Hepatocyte (in vitro differentiated cells): Measurements from ENCODE around the gene PKD2L2. TPM values are rescaled to one million over a fixed set of nuclear protein-coding genes. Genes with fewer than 3 reads are reported as not detected.
"Not testable (repeated sequence)": the region's sequence is repeated elsewhere in the genome, so short reads cannot be mapped to it uniquely, and the experiment has no call there.

Experiments used
- DNase-seq: peaks from one replicate; pipeline ENCODE4 v3.0.0-alpha.2; 2016; ENCODE audit warnings: low spot score
- H2AFZ ChIP-seq: fragments of 200-600 bp; sonication (generic); 2 replicates; pipeline ENCODE4 v1.6.0; 2016; ENCODE audit warnings: antibody characterized with exemption, mild to moderate bottlenecking
- H3K27ac ChIP-seq: fragments of 200-600 bp; sonication (generic); 2 replicates; pipeline ENCODE4 v1.5.1; 2016; ENCODE audit warnings: mild to moderate bottlenecking
- H3K27me3 ChIP-seq: fragments of 200-600 bp; sonication (generic); 2 replicates; pipeline ENCODE4 v1.6.1; 2016
- H3K36me3 ChIP-seq: fragments of 200-600 bp; sonication (generic); replicated peaks from 2 replicates; pipeline ENCODE4 v1.5.1; 2016; ENCODE audit warnings: low read depth; ENCODE audit not compliant: insufficient read depth
- H3K4me1 ChIP-seq: fragments of 200-600 bp; sonication (generic); 2 replicates; pipeline ENCODE4 v1.5.1; 2016; ENCODE audit warnings: mild to moderate bottlenecking, moderate library complexity; ENCODE audit not compliant: insufficient read depth
- H3K4me2 ChIP-seq: fragments of 200-600 bp; sonication (generic); 2 replicates; pipeline ENCODE4 v1.6.0; 2016
- H3K4me3 ChIP-seq: fragments of 200-600 bp; sonication (generic); 2 replicates; pipeline ENCODE4 v1.5.1; 2016; ENCODE audit warnings: mild to moderate bottlenecking
- H3K79me2 ChIP-seq: fragments of 200-600 bp; sonication (generic); 2 replicates; pipeline ENCODE4 v1.6.0; 2017; ENCODE audit warnings: mild to moderate bottlenecking
- H3K9me2 ChIP-seq: fragments of 200-600 bp; sonication (generic); replicated peaks from 2 replicates; pipeline ENCODE4 v1.6.0; 2017; ENCODE audit warnings: mild to moderate bottlenecking; ENCODE audit not compliant: insufficient read depth
- H3K9me3 ChIP-seq: fragments of 200-600 bp; sonication (generic); 2 replicates; pipeline ENCODE4 v1.5.1; 2016; ENCODE audit warnings: low read depth, mild to moderate bottlenecking
- H4K20me1 ChIP-seq: fragments of 200-600 bp; sonication (generic); 2 replicates; pipeline ENCODE4 v1.6.0; 2016; ENCODE audit warnings: mild to moderate bottlenecking; ENCODE audit not compliant: insufficient read depth, poor library complexity, severe bottlenecking
- EZH2 ChIP-seq: fragments of 200-600 bp; sonication (generic); IDR thresholded peaks from 2 replicates; pipeline ENCODE4 v1.6.1; 2016; ENCODE audit warnings: antibody characterized with exemption, mild to moderate bottlenecking, borderline replicate concordance
- EZH2phosphoT487 ChIP-seq: fragments of 200-600 bp; sonication (generic); IDR thresholded peaks from one replicate; pipeline ENCODE4 v1.6.1; 2018; ENCODE audit warnings: antibody characterized with exemption, mild to moderate bottlenecking, low read depth, moderate library complexity; ENCODE audit not compliant: unreplicated experiment, severe bottlenecking
- WGBS: methylation state at CpG from one replicate; pipeline ENCODE4 v1.1.6; 2016; ENCODE audit warnings: low lambda C conversion rate; ENCODE audit errors: missing lambda C conversion rate; 5-methylcytosine and 5-hydroxymethylcytosine counted together
- polyA plus RNA-seq: library from polyadenylated mRNA; unstranded; fragments of >200 nt; fragmentation: Nextera tagmentation; extraction: Ambion mirVana; gene quantifications from 2 replicates; pipeline ENCODE4 v1.2.1, GENCODE V29; 2016
- total RNA-seq: library from RNA; depleted of rRNA; stranded (reverse); fragments of >200 nt; gene quantifications from 2 replicates; pipeline ENCODE4 v1.2.3, GENCODE V29; 2014
- TF ChIP-seq, protein P1 (sequence below): fragments of 200-600 bp; sonication (generic); IDR thresholded peaks from 2 replicates; pipeline ENCODE4 v1.5.1; 2016; ENCODE audit warnings: antibody characterized with exemption, mild to moderate bottlenecking; ENCODE audit not compliant: poor library complexity

Gene PKD2L2
- total and polyA plus RNA-seq, 2 experiments from 2014 or later: 0.11 TPM; not detected in 1

DNA sequence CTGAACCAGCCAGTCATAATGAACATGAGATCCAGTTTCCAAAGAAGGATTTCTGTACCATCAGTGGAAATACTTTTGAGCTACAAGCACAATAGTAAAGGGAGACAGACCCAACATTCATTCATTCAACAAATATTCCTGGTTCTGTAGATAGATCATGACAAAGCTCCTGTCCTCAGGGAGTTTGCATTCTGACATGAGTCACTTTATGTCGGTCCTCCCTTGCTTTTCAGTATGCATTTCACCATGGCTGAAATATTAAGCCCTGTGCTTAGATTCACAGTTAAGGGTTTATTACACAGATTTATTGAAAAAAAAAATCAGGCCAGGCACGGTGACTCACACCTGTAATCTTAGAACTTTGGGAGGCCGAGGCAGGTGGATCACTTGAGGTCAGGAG, 27.0 kb upstream of the PKD2L2 start:
- no peaks in the 10 kb centered on the region for H3K36me3 ChIP-seq
- H3K4me1 ChIP-seq: no peaks in the 10 kb centered on the region
- no peak overlapping the region for H3K27ac ChIP-seq
- no peak overlapping the region for H3K4me2 ChIP-seq
- H4K20me1 ChIP-seq: no peaks in the 10 kb centered on the region
- H3K4me3 ChIP-seq: no peak overlapping the region
- no peak for TF ChIP-seq EZH2phosphoT487
- TF ChIP-seq, protein P1, sequence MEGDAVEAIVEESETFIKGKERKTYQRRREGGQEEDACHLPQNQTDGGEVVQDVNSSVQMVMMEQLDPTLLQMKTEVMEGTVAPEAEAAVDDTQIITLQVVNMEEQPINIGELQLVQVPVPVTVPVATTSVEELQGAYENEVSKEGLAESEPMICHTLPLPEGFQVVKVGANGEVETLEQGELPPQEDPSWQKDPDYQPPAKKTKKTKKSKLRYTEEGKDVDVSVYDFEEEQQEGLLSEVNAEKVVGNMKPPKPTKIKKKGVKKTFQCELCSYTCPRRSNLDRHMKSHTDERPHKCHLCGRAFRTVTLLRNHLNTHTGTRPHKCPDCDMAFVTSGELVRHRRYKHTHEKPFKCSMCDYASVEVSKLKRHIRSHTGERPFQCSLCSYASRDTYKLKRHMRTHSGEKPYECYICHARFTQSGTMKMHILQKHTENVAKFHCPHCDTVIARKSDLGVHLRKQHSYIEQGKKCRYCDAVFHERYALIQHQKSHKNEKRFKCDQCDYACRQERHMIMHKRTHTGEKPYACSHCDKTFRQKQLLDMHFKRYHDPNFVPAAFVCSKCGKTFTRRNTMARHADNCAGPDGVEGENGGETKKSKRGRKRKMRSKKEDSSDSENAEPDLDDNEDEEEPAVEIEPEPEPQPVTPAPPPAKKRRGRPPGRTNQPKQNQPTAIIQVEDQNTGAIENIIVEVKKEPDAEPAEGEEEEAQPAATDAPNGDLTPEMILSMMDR: no peak
- no peak for TF ChIP-seq EZH2
- H3K27me3 ChIP-seq: peaks cover 3% of the 10 kb centered on the region
- no peak for DNase-seq
- no peaks in the 10 kb centered on the region for H3K79me2 ChIP-seq
- WGBS: 90% methylated on average over 3 of the region's 3 CpGs
- no peaks in the 10 kb centered on the region for H3K9me3 ChIP-seq
- no peak overlapping the region for H2AFZ ChIP-seq
- H3K9me2 ChIP-seq: no peaks in the 10 kb centered on the region

DNA sequence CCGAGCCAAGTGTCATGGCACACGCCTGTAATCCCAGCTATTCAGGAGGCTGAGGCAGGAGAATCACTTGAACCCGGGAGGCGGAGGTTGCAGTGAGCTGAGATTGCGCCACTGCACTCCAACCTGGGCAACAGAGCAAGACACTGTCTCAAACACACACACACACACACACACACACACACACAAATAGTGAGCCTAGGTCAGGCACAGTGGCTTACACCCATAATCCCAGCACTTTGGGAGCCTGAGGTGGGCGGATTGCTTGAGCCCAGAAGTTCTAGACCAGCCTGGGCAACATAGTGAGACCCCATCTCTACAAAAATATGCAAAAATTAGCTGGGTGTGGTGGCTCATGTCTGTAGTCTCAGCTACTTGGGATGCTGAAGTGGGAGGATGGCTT, 25.6 kb upstream of the PKD2L2 start:
- H3K36me3 ChIP-seq, H3K4me1 ChIP-seq, H3K9me3 ChIP-seq, DNase-seq, H3K4me3 ChIP-seq, H3K27me3 ChIP-seq, H3K27ac ChIP-seq, H3K9me2 ChIP-seq, H3K4me2 ChIP-seq, H4K20me1 ChIP-seq, H2AFZ ChIP-seq, H3K79me2 ChIP-seq: not testable (repeated sequence)
- WGBS: 97% methylated on average over 6 of the region's 6 CpGs

DNA sequence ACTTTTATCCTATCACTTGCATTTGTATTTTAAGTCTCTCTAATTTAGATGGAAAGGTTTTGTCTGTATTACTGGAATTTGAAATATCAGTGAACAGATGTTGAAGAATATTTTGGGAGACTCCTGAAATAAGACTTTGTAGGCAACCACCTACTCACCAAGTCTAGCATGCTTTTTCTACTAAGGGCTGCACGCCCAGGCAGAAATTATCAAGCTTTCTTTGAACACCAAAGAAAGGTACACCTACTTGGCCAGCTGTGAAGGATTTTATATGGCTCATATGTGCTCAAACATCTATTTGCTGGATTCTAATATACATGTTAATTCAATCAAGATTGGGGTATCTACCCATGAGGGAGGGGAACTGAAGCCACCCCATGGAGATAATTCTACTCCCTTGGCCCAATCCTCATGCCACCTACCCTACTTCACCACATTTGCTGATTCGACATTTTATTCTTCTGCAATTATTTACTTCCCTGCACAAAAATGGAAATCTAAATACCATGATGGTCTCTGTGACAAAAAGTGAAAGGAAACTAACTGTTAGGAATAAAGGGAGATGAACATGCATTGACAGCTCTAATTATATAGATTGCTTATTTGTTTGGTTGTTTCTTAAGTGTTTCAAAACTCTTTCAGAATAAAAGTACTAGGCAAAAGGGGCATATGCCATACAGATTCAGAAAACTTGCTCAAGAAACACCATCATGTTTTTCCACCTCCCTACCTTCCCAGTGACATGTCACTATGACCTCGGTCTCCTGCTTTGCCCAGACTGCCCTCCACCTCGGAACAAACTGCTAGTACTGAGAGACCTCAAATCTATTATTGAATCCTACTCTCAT, 22.5 kb upstream of the PKD2L2 start:
- no peaks in the 10 kb centered on the region for H3K79me2 ChIP-seq
- no peak overlapping the region for H3K4me2 ChIP-seq
- H3K27me3 ChIP-seq: peaks cover 3% of the 10 kb centered on the region
- no peaks in the 10 kb centered on the region for H3K9me2 ChIP-seq
- whole genome bisulfite sequencing: 92% methylated on average over 4 of the region's 4 CpGs
- no peaks in the 10 kb centered on the region for H3K36me3 ChIP-seq
- no peak overlapping the region for H2AFZ ChIP-seq
- H3K27ac ChIP-seq: no peak overlapping the region
- H3K9me3 ChIP-seq: no peaks in the 10 kb centered on the region
- no peak for DNase-seq
- H4K20me1 ChIP-seq: no peaks in the 10 kb centered on the region
- no peak overlapping the region for H3K4me3 ChIP-seq
- H3K4me1 ChIP-seq: no peaks in the 10 kb centered on the region
- TF ChIP-seq EZH2 (no peak), EZH2phosphoT487 (no peak)
- TF ChIP-seq, protein P1: no peak

DNA sequence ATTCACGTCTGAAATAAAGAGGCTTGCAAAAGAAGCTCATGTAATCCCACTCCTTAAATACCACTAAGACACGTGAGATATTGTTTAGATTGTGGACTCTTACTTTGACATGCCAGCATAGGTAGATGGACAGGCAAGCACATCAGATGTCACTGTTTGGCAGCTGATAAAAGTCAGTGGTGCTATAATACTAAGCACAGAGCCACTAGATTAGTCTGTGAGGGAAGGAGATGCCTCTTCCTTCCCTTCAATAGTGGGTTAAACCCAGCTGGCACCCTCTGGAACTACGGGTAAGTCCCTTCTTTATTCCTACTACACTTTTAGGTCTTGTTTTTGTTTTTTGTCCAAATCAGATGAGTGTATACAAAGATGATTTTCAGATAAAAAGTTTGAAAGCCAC, 21.6 kb upstream of the PKD2L2 start, which contains the start of gene MYOT:
TSS of gene MYOT (plus strand) at position 197 of the 400 bp plus-strand sequence. CDS start 2,792 bp downstream, outside the sequence.
- TF ChIP-seq, protein P1: no peak
- TF ChIP-seq EZH2 (no peak), EZH2phosphoT487 (no peak)
- Histone ChIP-seq H3K27ac (no peak within 1 kb of the TSS), H3K4me3 (no peak within 1 kb of the TSS), H3K9me2 (no peaks in the 10 kb centered on the region), H2AFZ (no peak within 1 kb of the TSS), H3K4me1 (no peaks in the 10 kb centered on the region), H3K27me3 (peaks cover 3% of the 10 kb centered on the region), H3K79me2 (no peaks in the 10 kb centered on the region), H3K4me2 (no peak within 1 kb of the TSS), H3K36me3 (no peaks in the 10 kb centered on the region), H4K20me1 (no peaks in the 10 kb centered on the region), H3K9me3 (no peaks in the 10 kb centered on the region)
- WGBS: 45% methylated on average over 3 of the region's 3 CpGs
- DNase-seq: no peak
